ENCODE measurements around the gene VEGFD. TPM values are rescaled to one million over a fixed set of nuclear protein-coding genes. Genes with fewer than 3 reads are reported as not detected.

VEGFD gene, protein sequence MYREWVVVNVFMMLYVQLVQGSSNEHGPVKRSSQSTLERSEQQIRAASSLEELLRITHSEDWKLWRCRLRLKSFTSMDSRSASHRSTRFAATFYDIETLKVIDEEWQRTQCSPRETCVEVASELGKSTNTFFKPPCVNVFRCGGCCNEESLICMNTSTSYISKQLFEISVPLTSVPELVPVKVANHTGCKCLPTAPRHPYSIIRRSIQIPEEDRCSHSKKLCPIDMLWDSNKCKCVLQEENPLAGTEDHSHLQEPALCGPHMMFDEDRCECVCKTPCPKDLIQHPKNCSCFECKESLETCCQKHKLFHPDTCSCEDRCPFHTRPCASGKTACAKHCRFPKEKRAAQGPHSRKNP
- not detected for polyA plus RNA-seq

DNA sequence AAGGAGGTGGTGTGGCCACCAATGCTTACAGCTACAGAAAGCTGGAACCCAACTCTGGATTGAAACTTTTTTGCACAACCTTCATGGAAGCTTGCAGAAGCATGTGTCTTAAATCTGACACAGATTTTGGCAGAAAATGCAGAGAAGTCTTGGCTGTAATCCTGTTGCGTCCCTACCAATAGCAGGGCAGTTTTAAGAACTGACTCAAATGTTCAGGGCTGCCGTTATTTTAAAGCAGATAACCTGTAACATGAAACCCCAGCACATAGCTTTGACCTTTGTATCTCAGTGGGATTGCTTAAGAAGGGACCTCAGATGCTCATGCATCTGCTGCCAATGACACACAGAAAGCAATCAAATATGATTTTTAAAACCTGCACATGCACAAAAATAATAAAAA is at the start of gene VEGFD:
Gene VEGFD (minus strand): TSS at position 110 of the 400 bp plus-strand sequence. CDS start 467 bp downstream, outside the sequence.
- no peak within 1 kb of the TSS for H3K27ac Mint-ChIP-seq

DNA sequence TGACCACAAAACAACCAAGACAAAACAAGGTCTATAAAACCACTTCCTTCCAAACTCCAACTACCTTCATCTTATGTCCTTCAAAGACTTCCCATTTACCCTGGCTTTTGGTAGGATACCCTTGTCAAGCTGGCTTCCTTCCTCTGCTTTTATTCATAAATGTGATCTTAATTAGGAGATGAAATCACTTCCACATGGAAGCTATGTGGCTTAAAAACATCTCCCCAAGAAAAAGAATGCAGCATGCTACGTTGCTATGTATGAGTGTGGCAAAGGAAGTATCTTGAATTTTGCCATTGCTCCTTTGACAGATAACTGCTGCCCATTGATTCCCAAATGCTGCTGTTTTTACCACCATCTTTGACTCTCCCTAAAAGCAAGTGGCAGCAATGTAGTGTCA is 46.4 kb upstream of the VEGFD start:
- H3K4me3 Mint-ChIP-seq = no peak overlapping the region
- no peak for DNase-seq
- H3K27me3 Mint-ChIP-seq (ENCODE audit: low read depth in 3 of 3) = peaks cover 0 to 19% (median 9%) of the 10 kb centered on the region in 3 donors
- no peaks in the 10 kb centered on the region for H3K36me3 Mint-ChIP-seq
- H3K27ac Mint-ChIP-seq = no peak overlapping the region
- no peaks in the 10 kb centered on the region for H3K9me3 Mint-ChIP-seq
- H3K4me1 Mint-ChIP-seq = no peaks in the 10 kb centered on the region

More for the DNA sequence above, at the start of gene VEGFD:
- Mint-ChIP-seq H3K4me1 (no peaks in the 10 kb centered on the region), H3K4me3 (no peak within 1 kb of the TSS), H3K27me3 (ENCODE audit: low read depth in 3 of 3) (peaks cover 1 to 12% (median 2%) of the 10 kb centered on the region in 3 donors), H3K9me3 (no peaks in the 10 kb centered on the region), H3K36me3 (no peaks in the 10 kb centered on the region)
- no peak for DNase-seq

DNA sequence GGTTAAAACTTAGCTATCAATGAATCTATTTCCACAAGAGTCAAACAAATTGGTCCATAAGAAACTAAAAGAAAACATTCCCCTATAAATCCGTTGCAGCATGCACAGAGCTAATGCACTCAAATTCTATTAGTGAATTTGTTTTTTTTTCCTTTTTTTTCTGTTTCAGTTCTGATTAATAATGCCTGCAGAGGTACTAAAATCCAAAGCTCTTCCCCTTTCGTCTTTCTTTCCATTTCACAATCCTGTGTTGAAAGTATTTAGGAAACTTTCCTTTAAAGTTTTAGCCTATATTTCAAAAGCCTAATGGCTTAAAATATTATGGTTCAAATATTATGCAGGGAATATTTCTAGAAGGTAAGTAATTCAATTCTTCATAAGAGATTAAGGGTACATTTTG is 45.9 kb upstream of the VEGFD start:
- no peaks in the 10 kb centered on the region for H3K36me3 Mint-ChIP-seq
- H3K4me3 Mint-ChIP-seq = no peak overlapping the region

DNA sequence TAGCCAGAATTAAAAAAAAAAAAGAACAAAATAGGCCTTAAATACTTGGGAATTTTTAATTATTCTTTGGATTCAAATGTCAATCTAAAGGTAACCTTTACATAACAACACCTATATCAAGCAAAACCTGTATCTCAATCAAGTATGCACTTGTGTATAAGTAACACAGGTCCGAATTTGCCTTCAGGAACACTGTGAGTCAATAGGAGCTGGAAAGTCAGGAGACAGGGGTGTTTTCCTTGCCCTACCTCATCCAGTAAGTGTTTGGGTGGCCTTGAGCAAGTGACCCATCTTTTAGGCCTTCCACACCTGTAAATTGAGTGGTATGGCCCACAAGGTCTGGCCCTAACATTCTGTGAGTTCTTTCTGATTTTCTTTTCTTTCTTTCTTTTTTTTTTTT is 40.8 kb upstream of the VEGFD start:
- H3K27ac Mint-ChIP-seq = no peak overlapping the region
- H3K9me3 Mint-ChIP-seq = no peaks in the 10 kb centered on the region
- no peaks in the 10 kb centered on the region for H3K36me3 Mint-ChIP-seq
- no peaks in the 10 kb centered on the region for H3K4me1 Mint-ChIP-seq
- DNase-seq = no peak
- H3K4me3 Mint-ChIP-seq = no peak overlapping the region
- H3K27me3 Mint-ChIP-seq (ENCODE audit: low read depth in 3 of 3) = peaks cover 0 to 13% (median 3%) of the 10 kb centered on the region in 3 donors

More for the DNA sequence above, 45.9 kb upstream of the VEGFD start:
- H3K27ac Mint-ChIP-seq = no peak overlapping the region
- H3K9me3 Mint-ChIP-seq = no peaks in the 10 kb centered on the region
- no peak for DNase-seq
- peaks cover 0 to 19% (median 6%) of the 10 kb centered on the region in 3 donors for H3K27me3 Mint-ChIP-seq (ENCODE audit: low read depth in 3 of 3)
- H3K4me1 Mint-ChIP-seq = no peaks in the 10 kb centered on the region

DNA sequence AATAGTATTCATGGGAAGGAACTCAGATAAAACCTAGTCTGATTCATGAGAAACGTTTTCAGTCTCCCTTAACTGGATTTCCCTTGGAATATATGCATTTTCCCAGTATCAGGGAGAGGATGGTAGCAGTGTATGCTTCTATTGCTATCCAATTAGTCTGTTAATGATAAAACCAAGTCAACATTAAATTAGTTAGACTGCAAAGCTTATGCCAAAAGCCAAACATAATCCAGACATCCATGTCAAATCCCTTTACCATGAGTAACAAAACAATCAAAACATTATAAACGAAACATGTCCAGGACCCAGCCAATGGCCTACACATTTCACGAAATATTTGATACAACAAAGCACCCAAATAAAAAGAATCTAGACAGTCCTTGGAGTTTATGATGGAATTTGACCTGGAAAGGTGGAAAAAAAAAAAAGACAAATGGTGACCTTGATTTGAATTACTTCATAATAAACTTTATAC is 34.5 kb upstream of the VEGFD start:
- Mint-ChIP-seq H3K4me3 (no peak overlapping the region), H3K27me3 (ENCODE audit: low read depth in 3 of 3) (peaks cover 0 to 17% (median 4%) of the 10 kb centered on the region in 3 donors), H3K36me3 (no peaks in the 10 kb centered on the region), H3K27ac (no peak overlapping the region), H3K9me3 (peaks cover 0 to 6% (median 3%) of the 10 kb centered on the region in 6 donors), H3K4me1 (no peaks in the 10 kb centered on the region)
- no peak for DNase-seq

DNA sequence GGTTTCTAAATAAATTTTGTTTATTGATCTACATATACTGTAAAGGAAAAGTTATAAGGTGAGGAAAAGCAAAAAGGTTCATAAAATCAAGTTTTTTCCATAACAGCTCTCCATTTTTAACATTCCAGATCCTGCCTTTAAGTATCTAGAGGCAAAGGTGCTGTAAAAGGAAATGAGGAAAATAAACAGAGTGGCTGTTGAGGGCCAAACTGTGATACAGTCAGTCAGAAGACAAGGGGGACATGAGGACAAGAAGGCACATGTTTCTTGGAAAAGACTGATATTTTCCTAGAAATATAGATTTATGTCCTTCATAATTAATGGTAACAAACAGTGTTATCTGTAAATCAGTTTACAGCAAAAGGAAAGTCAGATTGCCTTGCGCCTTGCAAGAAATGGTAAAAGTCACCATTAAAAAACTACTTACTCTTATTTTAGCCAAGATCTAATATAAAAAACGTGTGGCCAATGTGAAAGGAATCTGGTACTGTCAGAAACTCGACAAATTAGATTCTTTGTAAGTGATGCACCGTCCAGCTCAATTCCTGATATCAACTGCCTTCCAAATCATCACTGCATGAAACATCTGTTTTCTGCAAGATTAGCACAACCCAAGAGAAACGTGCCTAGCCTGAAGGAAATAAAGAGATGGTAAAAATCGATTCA is 34.0 kb upstream of the VEGFD start:
- H3K27ac Mint-ChIP-seq = no peak overlapping the region
- H3K27me3 Mint-ChIP-seq (ENCODE audit: low read depth in 3 of 3) = peaks cover 0 to 19% (median 4%) of the 10 kb centered on the region in 3 donors
- peaks cover 0 to 6% (median 3%) of the 10 kb centered on the region in 6 donors for H3K9me3 Mint-ChIP-seq
- DNase-seq = no peak
- H3K36me3 Mint-ChIP-seq = no peaks in the 10 kb centered on the region
- no peaks in the 10 kb centered on the region for H3K4me1 Mint-ChIP-seq
- H3K4me3 Mint-ChIP-seq = no peak overlapping the region

DNA sequence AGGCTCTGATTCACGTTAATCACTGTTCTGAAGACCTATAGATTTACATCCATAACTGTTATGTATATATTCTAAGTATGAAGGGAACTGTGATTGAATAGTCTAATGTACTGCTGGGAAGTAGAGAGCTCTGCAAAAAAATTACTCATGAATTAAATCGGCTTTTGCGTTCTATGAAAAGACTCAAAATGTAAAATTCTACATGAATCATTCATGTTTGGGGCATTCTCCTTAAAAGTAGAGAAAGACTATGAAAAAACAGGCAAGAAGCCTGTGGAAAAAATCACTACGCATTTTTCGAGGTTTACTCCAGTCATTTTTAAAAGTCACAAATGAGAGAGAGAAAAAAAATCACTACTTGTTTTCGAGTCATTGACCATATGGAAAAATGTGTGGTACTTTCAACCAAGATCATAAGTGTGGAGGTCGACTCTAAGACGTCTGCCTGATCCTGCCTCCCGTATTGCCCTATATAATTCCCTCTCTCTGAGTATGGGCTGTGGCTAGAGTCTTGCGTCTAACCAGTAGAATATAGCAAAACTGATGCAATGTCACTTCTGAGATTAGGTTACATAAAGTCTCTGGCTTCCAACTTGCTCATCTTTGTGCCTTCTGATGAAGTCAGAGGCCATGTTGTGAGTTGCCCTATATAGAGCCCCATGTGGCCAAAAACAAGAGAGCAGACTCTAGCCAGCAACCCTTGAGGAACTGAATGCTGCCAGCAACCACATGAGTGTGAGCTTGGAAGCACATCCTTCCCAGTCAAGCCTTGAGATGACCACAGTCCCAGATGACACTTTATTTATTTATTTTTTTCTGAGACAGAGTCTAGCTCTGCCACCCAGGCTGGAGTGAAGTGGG is 32.1 kb upstream of the VEGFD start:
- H3K9me3 Mint-ChIP-seq = peaks cover 0 to 6% (median 3%) of the 10 kb centered on the region in 6 donors
- peaks cover 0 to 23% (median 4%) of the 10 kb centered on the region in 3 donors for H3K27me3 Mint-ChIP-seq (ENCODE audit: low read depth in 3 of 3)
- no peak overlapping the region for H3K4me3 Mint-ChIP-seq
- no peaks in the 10 kb centered on the region for H3K4me1 Mint-ChIP-seq
- H3K36me3 Mint-ChIP-seq = no peaks in the 10 kb centered on the region
- H3K27ac Mint-ChIP-seq = no peak overlapping the region
- no peak for DNase-seq

DNA sequence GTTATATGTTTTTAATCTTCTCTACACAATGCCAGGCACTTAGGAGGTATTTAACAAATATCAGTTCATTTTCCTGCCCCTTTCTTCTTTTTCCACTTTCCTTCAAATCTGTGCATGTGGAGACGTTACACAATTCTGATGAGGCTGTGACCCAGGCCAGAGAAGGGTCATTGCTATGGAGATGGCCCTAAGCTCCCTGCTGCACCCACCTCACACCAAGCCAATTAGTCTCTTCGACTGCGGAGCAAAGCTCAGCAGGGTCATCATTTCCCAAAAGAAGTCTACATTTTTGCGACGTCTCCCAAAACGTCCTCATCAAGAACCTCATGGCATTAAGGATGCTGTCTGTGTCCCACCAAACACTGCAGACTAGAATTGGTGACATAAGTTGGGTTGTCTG is 28.9 kb upstream of the VEGFD start:
- no peaks in the 10 kb centered on the region for H3K36me3 Mint-ChIP-seq
- peaks cover 0 to 6% (median 3%) of the 10 kb centered on the region in 6 donors for H3K9me3 Mint-ChIP-seq
- H3K27ac Mint-ChIP-seq = no peak overlapping the region
- H3K4me3 Mint-ChIP-seq = no peak overlapping the region
- DNase-seq = no peak
- H3K27me3 Mint-ChIP-seq (ENCODE audit: low read depth in 3 of 3) = peaks cover 1 to 19% (median 1%) of the 10 kb centered on the region in 3 donors
- H3K4me1 Mint-ChIP-seq = no peaks in the 10 kb centered on the region

DNA sequence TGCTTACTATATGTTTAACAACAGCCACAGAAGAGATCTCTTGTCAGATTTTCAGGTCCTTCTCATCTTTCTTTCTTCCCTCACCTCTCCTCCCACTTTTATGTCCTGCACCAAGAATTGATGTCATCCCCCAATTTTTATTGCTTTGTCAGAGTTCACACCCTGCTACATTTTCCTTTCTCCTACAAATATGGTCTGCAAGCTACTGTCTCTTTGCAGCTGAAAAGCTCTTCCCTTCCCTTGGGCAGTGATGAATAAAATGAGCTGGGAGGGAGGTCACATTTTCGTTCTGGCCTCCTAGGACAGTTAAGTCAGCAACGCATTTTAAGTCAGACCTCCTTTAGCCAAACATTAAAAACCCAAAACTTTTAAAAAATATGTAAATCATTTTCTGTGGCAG is 26.7 kb upstream of the VEGFD start:
- H3K36me3 Mint-ChIP-seq = no peaks in the 10 kb centered on the region
- DNase-seq = no peak
- no peak overlapping the region for H3K4me3 Mint-ChIP-seq
- no peak overlapping the region for H3K27ac Mint-ChIP-seq
- no peaks in the 10 kb centered on the region for H3K4me1 Mint-ChIP-seq
- H3K27me3 Mint-ChIP-seq (ENCODE audit: low read depth in 3 of 3) = peaks cover 1 to 16% (median 2%) of the 10 kb centered on the region in 3 donors
- H3K9me3 Mint-ChIP-seq = peaks cover 0 to 2% (median 0%) of the 10 kb centered on the region in 6 donors

DNA sequence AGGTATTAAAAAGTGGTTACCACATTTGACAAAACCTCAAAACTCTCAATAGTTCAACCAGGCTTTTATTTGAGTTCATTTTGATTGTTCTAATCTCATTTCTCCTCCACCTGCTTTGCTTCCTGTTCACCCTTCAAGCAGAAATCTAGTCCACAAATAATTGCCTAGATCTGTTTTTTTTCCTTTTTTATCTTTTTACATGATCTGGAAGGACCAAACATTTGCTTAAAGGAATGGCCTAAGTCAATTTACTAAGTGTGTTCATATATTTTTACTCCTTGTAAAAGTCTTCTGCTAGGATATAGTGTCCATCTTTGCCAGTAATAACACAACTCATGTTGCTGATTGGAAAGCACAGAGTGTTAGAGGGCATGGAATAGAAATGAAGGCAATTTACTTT is 26.2 kb upstream of the VEGFD start:
- Mint-ChIP-seq H3K4me1 (no peaks in the 10 kb centered on the region), H3K36me3 (no peaks in the 10 kb centered on the region), H3K27me3 (ENCODE audit: low read depth in 3 of 3) (peaks cover 1 to 16% (median 2%) of the 10 kb centered on the region in 3 donors), H3K27ac (no peak overlapping the region), H3K9me3 (peaks cover 0 to 2% (median 0%) of the 10 kb centered on the region in 6 donors), H3K4me3 (no peak overlapping the region)
- no peak for DNase-seq

DNA sequence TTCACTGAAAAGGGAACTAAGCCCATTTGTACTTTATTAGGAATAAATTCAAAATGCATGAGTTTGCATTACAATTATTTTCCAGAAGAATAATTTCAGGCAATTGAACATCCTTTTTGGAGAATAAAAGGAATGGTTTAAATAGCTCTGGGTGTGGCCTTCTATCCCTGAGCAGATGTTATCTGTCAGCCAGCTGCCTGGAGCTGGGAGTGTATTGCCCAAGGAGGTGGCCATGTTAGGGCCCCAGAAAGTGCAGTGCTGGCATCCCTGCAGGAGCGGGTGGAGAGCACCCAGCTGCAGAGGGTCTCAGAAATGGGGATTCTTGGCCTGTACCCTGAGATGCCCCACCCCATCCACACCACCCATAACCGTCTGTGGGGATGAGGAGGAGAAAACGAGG is 21.6 kb upstream of the VEGFD start:
- no peak overlapping the region for H3K4me3 Mint-ChIP-seq
- H3K9me3 Mint-ChIP-seq = peaks cover 0 to 2% (median 0%) of the 10 kb centered on the region in 6 donors
- H3K4me1 Mint-ChIP-seq = no peaks in the 10 kb centered on the region
- H3K27me3 Mint-ChIP-seq (ENCODE audit: low read depth in 3 of 3) = peaks cover 1 to 17% (median 2%) of the 10 kb centered on the region in 3 donors
- H3K36me3 Mint-ChIP-seq = no peaks in the 10 kb centered on the region
- no peak for DNase-seq
- no peak overlapping the region for H3K27ac Mint-ChIP-seq

DNA sequence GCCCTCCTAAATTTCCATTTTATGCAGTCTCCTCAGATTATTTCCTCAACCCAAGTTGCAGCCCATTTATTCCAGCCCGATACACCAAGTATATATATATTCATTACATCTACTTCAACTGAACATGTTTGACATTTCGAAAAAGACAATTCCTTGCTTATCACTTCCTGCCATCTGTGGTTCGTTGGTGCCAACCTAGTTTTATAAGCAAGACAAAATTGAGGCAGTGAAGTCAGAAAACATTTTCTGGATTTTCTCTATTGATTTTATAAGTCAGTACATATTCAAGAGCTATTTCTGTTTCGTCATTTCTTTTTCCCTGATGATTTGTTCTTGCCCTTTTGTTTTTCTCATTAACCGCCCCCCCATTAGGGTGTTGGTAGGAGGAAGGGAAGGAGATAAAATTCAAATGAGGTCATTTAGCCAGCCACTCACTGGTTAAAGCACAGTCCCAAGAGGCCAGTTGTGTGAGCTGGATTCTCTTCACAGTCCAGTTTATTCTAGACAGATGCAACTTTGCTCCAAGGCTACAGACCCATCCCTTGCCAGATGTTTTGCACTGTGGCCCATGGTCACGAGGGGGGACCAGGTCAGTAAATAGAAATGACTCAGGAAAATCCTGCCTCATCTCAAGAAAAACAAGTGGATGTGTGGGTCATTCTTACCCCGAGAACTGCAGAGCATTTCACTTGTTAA is 20.3 kb upstream of the VEGFD start:
- Mint-ChIP-seq H3K36me3 (no peaks in the 10 kb centered on the region), H3K9me3 (peaks cover 0 to 2% (median 0%) of the 10 kb centered on the region in 6 donors), H3K4me1 (no peaks in the 10 kb centered on the region), H3K27me3 (ENCODE audit: low read depth in 3 of 3) (peaks cover 0 to 17% (median 2%) of the 10 kb centered on the region in 3 donors), H3K27ac (no peak overlapping the region), H3K4me3 (no peak overlapping the region)
- no peak for DNase-seq

DNA sequence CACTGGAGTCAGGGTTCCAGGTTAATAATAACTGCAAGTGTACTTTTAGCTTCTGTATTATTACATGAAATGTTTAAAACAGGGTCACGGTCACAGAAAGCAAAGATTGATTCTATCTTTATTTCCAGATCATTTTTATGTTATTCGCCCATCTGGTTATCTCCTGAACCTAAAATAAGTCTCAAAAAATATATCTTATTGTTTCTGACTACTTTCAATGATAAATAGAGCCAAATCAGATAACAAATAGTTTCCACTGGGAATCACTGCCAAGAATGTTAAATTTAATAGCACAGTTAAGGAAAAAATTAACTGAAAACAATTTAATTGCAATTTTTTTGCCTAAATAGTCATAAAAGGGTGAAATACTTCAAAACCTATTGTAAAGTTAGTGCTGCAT is 17.2 kb upstream of the VEGFD start:
- H3K9me3 Mint-ChIP-seq = no peaks in the 10 kb centered on the region
- H3K27ac Mint-ChIP-seq = no peak overlapping the region
- no peaks in the 10 kb centered on the region for H3K4me1 Mint-ChIP-seq
- peaks cover 0 to 16% (median 0%) of the 10 kb centered on the region in 3 donors for H3K27me3 Mint-ChIP-seq (ENCODE audit: low read depth in 3 of 3)
- no peaks in the 10 kb centered on the region for H3K36me3 Mint-ChIP-seq
- no peak overlapping the region for H3K4me3 Mint-ChIP-seq
- DNase-seq = no peak

Data from immature natural killer cell (primary cell).